Sigmoid colon (tissue), 7 donors: ENCODE measurements around the gene TUBA1C. TPM values are rescaled to one million over a fixed set of nuclear protein-coding genes. Genes with fewer than 3 reads are reported as not detected.

Experiments
- DNase-seq: peaks from one replicate; pipeline ENCODE4 v3.0.0-alpha.2; 2019
- H3K27ac ChIP-seq, 4 donors: fragments of 200-600 bp; sonication (generic); one replicate each; pipeline ENCODE4 v1.5.1; 2016 to 2019; ENCODE audit warnings: mild to moderate bottlenecking in 1 of 4
- H3K27me3 ChIP-seq, 3 donors: fragments of 200-600 bp; sonication (generic); one replicate each; pipeline ENCODE4 v1.5.1; 2019; ENCODE audit warnings: mild to moderate bottlenecking in 1 of 3
- H3K36me3 ChIP-seq, 4 donors: fragments of 200-600 bp; sonication (generic); one replicate each; pipeline ENCODE4 v1.5.1; 2016 to 2019
- H3K4me1 ChIP-seq, 4 donors: fragments of 200-600 bp; sonication (generic); one replicate each; pipeline ENCODE4 v1.5.1; 2017 to 2019
- H3K4me3 ChIP-seq, 4 donors: fragments of 200-600 bp; sonication (generic); one replicate each; pipeline ENCODE4 v1.5.1; 2017 to 2019; ENCODE audit warnings: mild to moderate bottlenecking in 2 of 4, moderate library complexity in 1 of 4
- H3K9me3 ChIP-seq, 4 donors: fragments of 200-600 bp in 3 of 4; sonication (generic) in 3 of 4; one replicate each; pipeline versions ENCODE4 v1.5.1 to v1.6.1; 2013 to 2019
- EP300 ChIP-seq, 4 donors: sonication (generic); formaldehyde crosslinking; IDR thresholded peaks; one replicate each; pipeline ENCODE4 v1.6.1; 2017; ENCODE audit warnings: antibody characterized with exemption in 4 of 4
- POLR2A ChIP-seq, 2 donors: fragments of 450-650 bp; IDR thresholded peaks; one replicate each; pipeline ENCODE4 v1.6.1; 2016; ENCODE audit warnings: antibody characterized with exemption in 2 of 2, mild to moderate bottlenecking in 2 of 2, moderate library complexity in 2 of 2
- POLR2AphosphoS5 ChIP-seq, 4 donors: sonication (generic); formaldehyde crosslinking; IDR thresholded peaks; one replicate each; pipeline ENCODE4 v1.6.1; 2017; ENCODE audit warnings: antibody characterized with exemption in 4 of 4
- WGBS, 2 donors: extraction: QIAGEN DNeasy Blood & Tissue Kit; methylation state at CpG; one replicate each; pipeline ENCODE4 v1.1.7; 2013; 5-methylcytosine and 5-hydroxymethylcytosine counted together
- intact Hi-C: fragments of 100-400 bp; cut with DNase I; formaldehyde crosslinking; loops from one replicate; pipeline ENCODE4 v1.15.1; 2023
- polyA plus RNA-seq, 3 donors: library from polyadenylated mRNA; stranded (reverse); fragments of 200-250 nt; gene quantifications; one replicate each; pipeline ENCODE4 v1.2.3, GENCODE V29; 2013
- total RNA-seq, 4 donors: library from RNA; depleted of rRNA; stranded (reverse); fragments of >200 nt; gene quantifications; one replicate each; pipeline ENCODE4 v1.1.0, GENCODE V29; 2016
- TF ChIP-seq, protein P1 (sequence below), 4 experiments: fragments of 450-650 bp in 3 of 4; fragments of 200-600 bp in 1 of 4; IDR thresholded peaks; one replicate each; pipeline ENCODE4 v1.5.1; 2016 to 2019; ENCODE audit warnings: antibody characterized with exemption in 4 of 4, mild to moderate bottlenecking in 3 of 4, moderate library complexity in 2 of 4
- donor health status: healthy with polysubstance abuse.
- donor health status: Bipolar disorder and iron deficiency.
- donor health status: healthy.

Gene TUBA1C
- total and polyA plus RNA-seq, 7 donors: 54.8 to 694 (median 108) TPM

DNA sequence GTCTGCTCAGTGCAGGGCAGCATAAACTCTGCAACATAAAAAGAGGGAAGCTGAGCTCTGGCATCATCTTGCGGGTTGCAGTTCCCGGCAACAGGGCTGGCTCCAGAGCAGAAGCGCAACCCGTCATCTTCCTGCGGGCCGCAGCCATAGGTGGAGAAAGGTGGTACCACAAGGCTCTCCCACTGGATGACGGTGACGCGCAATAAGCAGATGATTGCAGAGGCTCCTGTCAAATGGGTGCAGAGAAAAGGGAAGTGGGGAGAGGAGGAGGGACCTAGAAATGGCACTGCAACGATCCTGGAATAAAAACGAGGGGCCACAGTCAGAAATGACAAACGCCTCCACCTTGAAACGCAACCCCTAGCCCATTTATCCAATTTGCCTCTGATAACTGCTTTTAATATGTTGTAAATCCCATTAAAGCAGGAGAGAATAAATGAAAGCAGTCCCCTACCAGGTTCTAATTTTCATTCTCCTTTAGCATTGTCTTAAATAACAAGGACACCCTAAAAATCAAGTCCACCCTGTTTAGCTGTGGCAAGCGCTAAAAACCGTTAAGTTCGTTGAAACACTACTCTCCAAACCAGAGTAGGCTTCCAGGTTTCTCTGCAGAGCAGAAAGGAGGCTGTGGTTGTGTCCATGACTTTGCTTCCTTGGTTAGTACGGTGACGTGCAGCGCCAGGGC is 30.9 kb upstream of the TUBA1C start:
- DNase-seq: peak; percentile 79
- peaks cover 0 to 30% (median 27%) of the 10 kb centered on the region in 4 donors for H3K4me1 ChIP-seq
- intact Hi-C loops: loop anchor here (1.0 kb wide), 3 partner anchors 33 to 103 kb away; partner anchors contain the start of gene TUBA1B
- no peaks in the 10 kb centered on the region for H3K9me3 ChIP-seq
- 54 to 65% methylated on average over 19 of the region's 19 CpGs for WGBS, 2 donors
- TF ChIP-seq, protein P1, sequence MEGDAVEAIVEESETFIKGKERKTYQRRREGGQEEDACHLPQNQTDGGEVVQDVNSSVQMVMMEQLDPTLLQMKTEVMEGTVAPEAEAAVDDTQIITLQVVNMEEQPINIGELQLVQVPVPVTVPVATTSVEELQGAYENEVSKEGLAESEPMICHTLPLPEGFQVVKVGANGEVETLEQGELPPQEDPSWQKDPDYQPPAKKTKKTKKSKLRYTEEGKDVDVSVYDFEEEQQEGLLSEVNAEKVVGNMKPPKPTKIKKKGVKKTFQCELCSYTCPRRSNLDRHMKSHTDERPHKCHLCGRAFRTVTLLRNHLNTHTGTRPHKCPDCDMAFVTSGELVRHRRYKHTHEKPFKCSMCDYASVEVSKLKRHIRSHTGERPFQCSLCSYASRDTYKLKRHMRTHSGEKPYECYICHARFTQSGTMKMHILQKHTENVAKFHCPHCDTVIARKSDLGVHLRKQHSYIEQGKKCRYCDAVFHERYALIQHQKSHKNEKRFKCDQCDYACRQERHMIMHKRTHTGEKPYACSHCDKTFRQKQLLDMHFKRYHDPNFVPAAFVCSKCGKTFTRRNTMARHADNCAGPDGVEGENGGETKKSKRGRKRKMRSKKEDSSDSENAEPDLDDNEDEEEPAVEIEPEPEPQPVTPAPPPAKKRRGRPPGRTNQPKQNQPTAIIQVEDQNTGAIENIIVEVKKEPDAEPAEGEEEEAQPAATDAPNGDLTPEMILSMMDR (IDR thresholded peaks at IDR 0.05): no peak
- TF ChIP-seq POLR2A (IDR thresholded peaks at IDR 0.05): peak in 1 of 2 donors; percentile 3
- TF ChIP-seq POLR2AphosphoS5 (IDR thresholded peaks at IDR 0.05): peak in 3 of 4 donors; percentile 35 to 62 (median 47)
- peak overlapping the region; percentile 85 to 94 (median 88) for H3K27ac ChIP-seq
- H3K36me3 ChIP-seq: no peaks in the 10 kb centered on the region
- H3K4me3 ChIP-seq: peak overlapping the region in 3 of 4 donors; percentile 51 to 59 (median 54)
- H3K27me3 ChIP-seq: no peaks in the 10 kb centered on the region

DNA sequence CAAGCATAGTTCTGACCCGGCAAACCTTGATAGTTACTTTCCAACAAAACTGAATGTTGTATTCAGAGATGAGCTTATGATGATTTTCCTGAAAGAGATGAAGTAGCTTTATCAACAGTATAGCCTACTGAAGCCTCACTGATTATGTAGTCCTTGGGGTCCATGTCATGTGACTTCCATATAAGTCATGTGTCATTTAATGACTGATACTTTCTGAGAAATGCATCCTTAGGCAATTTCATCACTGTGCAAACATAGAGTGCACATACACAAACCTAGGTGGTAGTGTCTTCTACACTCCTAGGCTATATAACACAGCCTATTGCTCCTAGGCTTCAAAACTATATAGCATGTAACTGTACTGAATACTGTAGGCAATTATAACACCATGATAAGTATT is 28.5 kb upstream of the TUBA1C start:
- H3K4me1 ChIP-seq: peaks cover 0 to 30% (median 27%) of the 10 kb centered on the region in 4 donors
- no peak for DNase-seq
- intact Hi-C loops: loop anchor here (1.0 kb wide), 1 partner anchor 175 kb away; no protein-coding TSS in a partner anchor
- no peak overlapping the region for H3K27ac ChIP-seq
- no peaks in the 10 kb centered on the region for H3K36me3 ChIP-seq
- TF ChIP-seq EP300 (IDR thresholded peaks at IDR 0.05) (no peak), POLR2AphosphoS5 (IDR thresholded peaks at IDR 0.05) (no peak), POLR2A (IDR thresholded peaks at IDR 0.05) (no peak)
- WGBS, 2 donors: 94 to 96% methylated on average over 1 of the region's 1 CpG
- H3K9me3 ChIP-seq: no peaks in the 10 kb centered on the region
- H3K27me3 ChIP-seq: no peaks in the 10 kb centered on the region
- H3K4me3 ChIP-seq: no peak overlapping the region

DNA sequence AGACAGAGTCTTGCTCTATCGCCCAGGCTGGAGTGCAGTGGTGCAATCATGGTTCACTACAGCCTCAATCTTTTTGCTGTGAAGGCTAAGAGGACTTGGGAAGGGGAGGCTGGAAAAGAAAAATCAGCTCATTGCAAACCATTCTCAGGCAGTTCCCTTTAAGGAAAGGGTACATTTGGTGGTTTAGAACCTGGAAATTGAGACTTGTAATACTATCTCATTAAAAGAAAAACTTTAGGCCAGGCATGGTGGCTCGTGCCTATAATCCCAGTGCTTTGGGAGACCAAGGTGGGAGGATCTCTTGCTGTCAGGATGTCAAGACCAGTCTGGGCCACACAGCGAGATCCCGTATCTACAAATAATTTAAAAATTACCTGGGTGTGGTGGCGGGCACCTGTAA is 21.3 kb upstream of the TUBA1C start:
- no peaks in the 10 kb centered on the region for H3K27me3 ChIP-seq
- intact Hi-C loops: no loop called here
- no peak overlapping the region for H3K27ac ChIP-seq
- no peak overlapping the region for H3K4me3 ChIP-seq
- no peaks in the 10 kb centered on the region for H3K36me3 ChIP-seq
- no peak for DNase-seq
- WGBS, 2 donors: 88 to 94% methylated on average over 5 of the region's 5 CpGs
- no peaks in the 10 kb centered on the region for H3K9me3 ChIP-seq
- H3K4me1 ChIP-seq: no peaks in the 10 kb centered on the region
- TF ChIP-seq POLR2A (IDR thresholded peaks at IDR 0.05) (no peak), EP300 (IDR thresholded peaks at IDR 0.05) (no peak), POLR2AphosphoS5 (IDR thresholded peaks at IDR 0.05) (no peak)
- TF ChIP-seq, protein P1 (IDR thresholded peaks at IDR 0.05): no peak

DNA sequence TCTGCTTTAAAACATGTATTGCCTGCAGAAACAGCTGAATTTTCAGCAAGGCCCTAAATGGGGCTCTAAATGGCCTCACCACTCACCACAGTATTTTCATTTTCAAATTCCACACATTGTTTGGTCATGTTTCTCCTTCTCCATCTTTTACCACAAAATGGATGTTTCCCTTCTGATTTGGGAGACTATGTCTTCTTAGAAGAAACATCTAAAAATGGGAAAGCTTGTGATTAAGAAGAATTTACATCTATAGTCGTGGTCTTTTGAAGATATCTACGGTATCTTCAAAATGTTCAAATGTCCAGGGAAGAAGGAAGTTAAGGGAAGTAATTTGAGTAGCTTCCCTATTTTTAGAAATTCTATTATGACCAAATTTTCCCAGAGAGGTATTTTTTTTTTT is 20.7 kb upstream of the TUBA1C start:
- no peaks in the 10 kb centered on the region for H3K27me3 ChIP-seq
- H3K4me3 ChIP-seq: no peak overlapping the region
- no peaks in the 10 kb centered on the region for H3K9me3 ChIP-seq
- no peaks in the 10 kb centered on the region for H3K4me1 ChIP-seq
- intact Hi-C loops: no loop called here
- WGBS, 2 donors: 77 to 91% methylated on average over 2 of the region's 2 CpGs
- H3K36me3 ChIP-seq: no peaks in the 10 kb centered on the region
- TF ChIP-seq, protein P1 (IDR thresholded peaks at IDR 0.05): no peak
- no peak for TF ChIP-seq POLR2AphosphoS5 (IDR thresholded peaks at IDR 0.05)
- no peak for TF ChIP-seq POLR2A (IDR thresholded peaks at IDR 0.05)
- TF ChIP-seq EP300 (IDR thresholded peaks at IDR 0.05): no peak
- DNase-seq: no peak
- peak overlapping the region in 1 of 4 donors; percentile 3 for H3K27ac ChIP-seq

DNA sequence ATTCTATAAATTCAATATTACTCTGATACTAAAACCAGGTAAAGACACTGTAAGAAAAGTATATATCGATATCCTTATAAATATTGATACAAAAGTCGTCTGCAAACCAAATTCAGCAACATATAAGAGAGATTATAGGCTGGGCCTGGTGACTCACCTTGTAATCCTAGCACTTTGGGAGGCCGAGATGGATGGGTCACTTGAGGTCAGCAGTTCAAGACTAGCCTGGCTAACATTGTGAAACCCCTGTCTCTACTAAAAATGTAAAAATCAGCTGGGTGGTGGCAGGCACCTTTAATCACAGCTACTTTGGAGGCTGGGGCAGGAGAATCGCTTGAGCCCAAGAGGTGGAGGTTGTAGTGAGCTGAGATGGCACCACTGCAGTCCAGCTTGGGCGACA is 13.5 kb upstream of the TUBA1C start:
- Histone ChIP-seq H3K27ac (no peak overlapping the region), H3K27me3 (no peaks in the 10 kb centered on the region), H3K4me3 (no peak overlapping the region), H3K36me3 (no peaks in the 10 kb centered on the region), H3K4me1 (no peaks in the 10 kb centered on the region), H3K9me3 (no peaks in the 10 kb centered on the region)
- TF ChIP-seq EP300 (IDR thresholded peaks at IDR 0.05): no peak
- TF ChIP-seq POLR2A (IDR thresholded peaks at IDR 0.05): no peak
- TF ChIP-seq, protein P1 (IDR thresholded peaks at IDR 0.05): no peak
- no peak for TF ChIP-seq POLR2AphosphoS5 (IDR thresholded peaks at IDR 0.05)
- DNase-seq: no peak
- WGBS, 2 donors: 90 to 92% methylated on average over 5 of the region's 5 CpGs
- intact Hi-C loops: no loop called here
